ENCODE results near the gene DDX27. TPM values are rescaled to one million over a fixed set of nuclear protein-coding genes. Genes with fewer than 3 reads are reported as not detected.
A peak's percentile ranks its signal among the peaks of the same experiment; 100 is the strongest.

DDX27 gene
- polyA plus RNA-seq, 1 experiment: 31.9 TPM

- ChIA-PET POLR2A (interaction anchor here (0.7 kb wide), 1 partner anchor 127 kb away, joined by 4 read pairs; no protein-coding TSS in a partner anchor), CTCF (interaction anchor here (1.2 kb wide), 1 partner anchor 40 kb away, joined by 3 read pairs; no protein-coding TSS in a partner anchor)
- Histone ChIP-seq H3K27me3 (ENCODE audit: control insufficient read depth, insufficient read depth, low read length) (no peaks in the 10 kb centered on the region), H3K36me3 (ENCODE audit: control insufficient read depth, insufficient read depth, low read length) (peaks cover 42% of the 10 kb centered on the region), H3K4me3 (ENCODE audit: low read depth, low read length) (peak overlapping the region; percentile 91; the same call in 1 of the 2 replicates)
- TF ChIP-seq CTCF (IDR thresholded peaks at IDR 0.05; ENCODE audit: insufficient read depth, low read depth, low read length): no peak
- no peak for DNase-seq (ENCODE audit: low read depth)
Observed at GRCh38 chr20:49280463-49281058, 61.3 kb downstream of the DDX27 start.

GRCh38 chr20:49281059-49281912 lies 62.1 kb downstream of the DDX27 start:
- no peak overlapping the region for H3K4me3 ChIP-seq (ENCODE audit: low read depth, low read length)
- H3K27me3 ChIP-seq (ENCODE audit: control insufficient read depth, insufficient read depth, low read length): no peaks in the 10 kb centered on the region
- POLR2A ChIA-PET: no interaction called here
- DNase-seq (ENCODE audit: low read depth): no peak
- CTCF ChIA-PET: interaction anchor here (1.2 kb wide), 1 partner anchor 39 kb away, joined by 3 read pairs; no protein-coding TSS in a partner anchor
- TF ChIP-seq CTCF (IDR thresholded peaks at IDR 0.05; ENCODE audit: insufficient read depth, low read depth, low read length): no peak
- peaks cover 48% of the 10 kb centered on the region for H3K36me3 ChIP-seq (ENCODE audit: control insufficient read depth, insufficient read depth, low read length)

- TF ChIP-seq CTCF (IDR thresholded peaks at IDR 0.05; ENCODE audit: insufficient read depth, low read depth, low read length): no peak
- Histone ChIP-seq H3K36me3 (ENCODE audit: control insufficient read depth, insufficient read depth, low read length) (peaks cover 55% of the 10 kb centered on the region), H3K27me3 (ENCODE audit: control insufficient read depth, insufficient read depth, low read length) (no peaks in the 10 kb centered on the region), H3K4me3 (ENCODE audit: low read depth, low read length) (no peak overlapping the region)
- DNase-seq (ENCODE audit: low read depth): no peak
- ChIA-PET POLR2A (interaction anchor here (0.6 to 0.7 kb wide), 2 partner anchors 41 to 1665 kb away, joined by 5 read pairs; no protein-coding TSS in a partner anchor), CTCF (no interaction called here)
Observed at GRCh38 chr20:49281913-49282467, 62.8 kb downstream of the DDX27 start.

- CTCF ChIA-PET: no interaction called here
- H3K27me3 ChIP-seq (ENCODE audit: control insufficient read depth, insufficient read depth, low read length): no peaks in the 10 kb centered on the region
- H3K36me3 ChIP-seq (ENCODE audit: control insufficient read depth, insufficient read depth, low read length): peaks cover 56% of the 10 kb centered on the region
- no peak overlapping the region for H3K4me3 ChIP-seq (ENCODE audit: low read depth, low read length)
- no peak for TF ChIP-seq CTCF (IDR thresholded peaks at IDR 0.05; ENCODE audit: insufficient read depth, low read depth, low read length)
- DNase-seq (ENCODE audit: low read depth): no peak
- POLR2A ChIA-PET: interaction anchor here (0.6 to 0.7 kb wide), 3 partner anchors 20 to 1664 kb away, joined by 3 to 5 read pairs (median 5); no protein-coding TSS in a partner anchor
Observed at GRCh38 chr20:49282584-49283171, 63.5 kb downstream of the DDX27 start.

Measured in BJ (cell line).